ENCODE results near the gene SKP1. TPM values are rescaled to one million over a fixed set of nuclear protein-coding genes. Genes with fewer than 3 reads are reported as not detected.

SKP1 gene
- total RNA-seq, 1 donor = 145 TPM

- Histone ChIP-seq H4K20me1 (ENCODE audit: insufficient read depth, low read length) (peaks cover 61% of the 10 kb centered on the region), H3K9me3 (ENCODE audit: low read depth, low read length) (no peaks in the 10 kb centered on the region), H3K4me2 (ENCODE audit: insufficient read depth, low read length) (no peak overlapping the region), H3K79me2 (ENCODE audit: insufficient read depth, low read length) (peaks cover 80% of the 10 kb centered on the region), H3K36me3 (ENCODE audit: insufficient read depth, low read length) (peaks cover 81% of the 10 kb centered on the region), H2AFZ (ENCODE audit: low read length) (no peak overlapping the region), H3K27me3 (ENCODE audit: insufficient read depth, low read length) (no peaks in the 10 kb centered on the region), H3K27ac (ENCODE audit: low read depth, low read length) (no peak overlapping the region), H3K4me3 (ENCODE audit: insufficient read depth, low read length) (no peak overlapping the region), H3K4me1 (ENCODE audit: insufficient read depth, low read length) (peaks cover 12% of the 10 kb centered on the region)
- TF ChIP-seq CTCF (IDR thresholded peaks at IDR 0.05; ENCODE audit: extremely low read depth, low read depth, low read length) = no peak
- no peak for DNase-seq (ENCODE audit: insufficient read length, low spot score, missing footprints)
Measured at GRCh38 chr5:134148316-134148715, 28.4 kb downstream of the SKP1 start.

- H4K20me1 ChIP-seq (ENCODE audit: insufficient read depth, low read length) = peaks cover 67% of the 10 kb centered on the region
- H3K79me2 ChIP-seq (ENCODE audit: insufficient read depth, low read length) = peaks cover 78% of the 10 kb centered on the region
- no peak for TF ChIP-seq CTCF (IDR thresholded peaks at IDR 0.05; ENCODE audit: extremely low read depth, low read depth, low read length)
- H3K27me3 ChIP-seq (ENCODE audit: insufficient read depth, low read length) = no peaks in the 10 kb centered on the region
- H2AFZ ChIP-seq (ENCODE audit: low read length) = no peak overlapping the region
- H3K4me2 ChIP-seq (ENCODE audit: insufficient read depth, low read length) = no peak overlapping the region
- no peak overlapping the region for H3K4me3 ChIP-seq (ENCODE audit: insufficient read depth, low read length)
- DNase-seq (ENCODE audit: insufficient read length, low spot score, missing footprints) = no peak
- H3K27ac ChIP-seq (ENCODE audit: low read depth, low read length) = no peak overlapping the region
- H3K4me1 ChIP-seq (ENCODE audit: insufficient read depth, low read length) = peaks cover 12% of the 10 kb centered on the region
- H3K36me3 ChIP-seq (ENCODE audit: insufficient read depth, low read length) = peaks cover 79% of the 10 kb centered on the region
- H3K9me3 ChIP-seq (ENCODE audit: low read depth, low read length) = no peaks in the 10 kb centered on the region
Measured at GRCh38 chr5:134146651-134147518, 29.9 kb downstream of the SKP1 start.

DNA sequence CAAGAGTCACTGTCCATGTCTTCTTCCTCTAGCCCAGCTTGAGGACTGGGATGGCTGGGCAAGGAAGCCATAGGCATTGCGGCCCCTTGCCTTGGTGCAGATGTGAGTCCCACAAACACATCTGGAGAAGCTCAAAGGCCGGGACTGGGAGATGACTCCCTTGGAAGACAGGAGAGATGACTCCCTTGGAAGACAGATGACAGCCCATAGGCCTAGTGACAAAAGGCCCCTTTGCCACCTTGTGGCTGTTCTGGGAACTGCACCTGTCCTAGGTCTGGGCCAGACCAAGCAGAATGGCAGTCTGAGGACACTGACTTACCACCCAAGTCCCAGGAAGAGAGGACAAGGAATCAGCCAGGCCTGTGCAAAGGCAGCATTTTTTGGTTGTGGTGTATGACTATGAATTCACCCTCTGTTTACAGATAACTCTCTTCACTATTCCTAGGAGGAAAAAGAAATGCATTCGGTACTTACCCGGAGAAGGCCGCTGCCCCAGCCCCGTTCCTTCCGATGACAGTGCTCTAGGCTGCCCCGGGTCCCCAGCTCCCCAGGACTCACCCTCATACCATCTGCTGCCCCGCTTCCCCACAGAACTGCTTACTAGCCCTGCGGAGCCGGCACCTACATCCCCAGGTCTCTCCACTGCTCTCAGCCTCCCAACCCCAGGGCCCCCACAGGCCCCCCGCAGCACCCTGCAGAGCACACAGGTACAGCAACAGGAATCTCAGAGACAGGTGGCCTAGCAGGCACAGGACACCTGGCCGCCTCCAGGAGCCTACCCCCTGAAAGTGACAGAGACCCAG lies 30.8 kb downstream of the SKP1 start:
- no peak overlapping the region for H2AFZ ChIP-seq (ENCODE audit: low read length)
- no peak overlapping the region for H3K4me2 ChIP-seq (ENCODE audit: insufficient read depth, low read length)
- H3K4me3 ChIP-seq (ENCODE audit: insufficient read depth, low read length) = no peak overlapping the region
- no peak overlapping the region for H3K27ac ChIP-seq (ENCODE audit: low read depth, low read length)
- peak; percentile 93 for DNase-seq (ENCODE audit: insufficient read length, low spot score, missing footprints)
- H3K79me2 ChIP-seq (ENCODE audit: insufficient read depth, low read length) = peaks cover 79% of the 10 kb centered on the region
- H3K27me3 ChIP-seq (ENCODE audit: insufficient read depth, low read length) = no peaks in the 10 kb centered on the region
- no peaks in the 10 kb centered on the region for H3K9me3 ChIP-seq (ENCODE audit: low read depth, low read length)
- H3K36me3 ChIP-seq (ENCODE audit: insufficient read depth, low read length) = peaks cover 77% of the 10 kb centered on the region
- peak; percentile 90 for TF ChIP-seq CTCF (IDR thresholded peaks at IDR 0.05; ENCODE audit: extremely low read depth, low read depth, low read length)
- H4K20me1 ChIP-seq (ENCODE audit: insufficient read depth, low read length) = peaks cover 66% of the 10 kb centered on the region
- peaks cover 7% of the 10 kb centered on the region for H3K4me1 ChIP-seq (ENCODE audit: insufficient read depth, low read length)
